Left cardiac atrium (tissue), 4 donors: Measurements from ENCODE around the gene KBTBD3. TPM values are rescaled to one million over a fixed set of nuclear protein-coding genes. Genes with fewer than 3 reads are reported as not detected.

Source experiments
- ATAC-seq, 2 donors: fragments of 200-7000 bp; cut with Tn5 transposase; one replicate each; pipeline ENCODE4 v1.9.1; 2020; ENCODE audit warnings: mild to moderate bottlenecking in 2 of 2, moderate library complexity in 2 of 2
- DNase-seq: peaks from one replicate; pipeline ENCODE4 v3.0.0-alpha.2; 2020
- intact Hi-C, 2 donors: fragments of 100-400 bp; cut with DNase I; formaldehyde crosslinking; loops; one replicate each; pipeline versions ENCODE4 v1.14.1 to v1.15.1; 2022 to 2023
- long read RNA-seq: library from polyadenylated mRNA; unstranded; transcript quantifications from one replicate; pipeline ENCODE4 v2.0.0, GENCODE V29; 2021
- total RNA-seq, 2 donors: library from RNA; stranded (reverse); fragmentation: NEBNext Ultra II Directional; extraction: Animal tissue kit (Norgen Biotek cat#: 25700); gene quantifications; one replicate each; pipeline ENCODE4 v1.2.1, GENCODE V29; 2021
- donor health status: DM: no; HTN: yes; CAD: no.
- donor health status: DM: no; HTN: yes; CAD: no; lungs with severe emphysema.
- donor health status: DM: yes; HTN: yes; CAD: no.
- donor health status: Dilated cardiomyopathy.

Gene KBTBD3
- 1 to 10 TPM; 8.3 to 8.5 TPM for total RNA-seq
- long read RNA-seq, partial matches to known transcripts = 0 of 9 reads
- long read RNA-seq, other reads (novel, unspliced or antisense) = 2 of 9 reads

GRCh38 chr11:106076919-106077608 lies at the start of gene KBTBD3:
Gene KBTBD3 (minus strand): TSS chr11:106077347. CDS start chr11:106059097, 18,250 bp downstream.
- ATAC-seq = peak; percentile 98
- peak; percentile 99 for DNase-seq
- intact Hi-C loops = loop anchor here (5.0 to 10.0 kb wide), 2 partner anchors 52 to 55 kb away; partner anchors contain the start of gene MSANTD4 (in 2 of the 2)

GRCh38 chr11:106121570-106122320 lies 44.6 kb upstream of the KBTBD3 start:
- no peak for ATAC-seq
- intact Hi-C loops = no loop called here
- no peak for DNase-seq

GRCh38 chr11:106105986-106106385 lies 28.8 kb upstream of the KBTBD3 start:
- no peak for DNase-seq
- no peak for ATAC-seq
- intact Hi-C loops = no loop called here

- no peak for ATAC-seq
- intact Hi-C loops = no loop called here
These were observed 24.7 kb upstream of the KBTBD3 start for GRCh38 chr11:106101819-106102218.

GRCh38 chr11:106101370-106101769 lies 24.2 kb upstream of the KBTBD3 start:
- DNase-seq (no peak), ATAC-seq (no peak)
- intact Hi-C loops = no loop called here

More at GRCh38 chr11:106101819-106102218, 24.7 kb upstream of the KBTBD3 start:
- DNase-seq = no peak

- ATAC-seq = no peak
- no peak for DNase-seq
- intact Hi-C loops = no loop called here
These were observed 21.9 kb upstream of the KBTBD3 start for GRCh38 chr11:106098893-106099553.

- intact Hi-C loops = no loop called here
- DNase-seq (no peak), ATAC-seq (no peak)
These were observed 15.3 kb upstream of the KBTBD3 start for GRCh38 chr11:106092446-106092845.

- ATAC-seq (peak in 1 of 2 donors; percentile 37), DNase-seq (no peak)
- intact Hi-C loops = no loop called here
These were observed 14.5 kb upstream of the KBTBD3 start for GRCh38 chr11:106091480-106092123.

GRCh38 chr11:106088896-106089295 lies 11.7 kb upstream of the KBTBD3 start:
- no peak for DNase-seq
- intact Hi-C loops = no loop called here
- ATAC-seq = peak in 1 of 2 donors; percentile 44

- intact Hi-C loops = no loop called here
- ATAC-seq (peak; percentile 57), DNase-seq (peak; percentile 25)
These were observed 10.8 kb upstream of the KBTBD3 start for GRCh38 chr11:106087815-106088435.

GRCh38 chr11:106086850-106087249 lies 9.7 kb upstream of the KBTBD3 start:
- intact Hi-C loops = no loop called here
- no peak for ATAC-seq

GRCh38 chr11:106086135-106086534 lies 9.0 kb upstream of the KBTBD3 start:
- DNase-seq (no peak), ATAC-seq (no peak)
- intact Hi-C loops = no loop called here

More at GRCh38 chr11:106086850-106087249, 9.7 kb upstream of the KBTBD3 start:
- DNase-seq = no peak

GRCh38 chr11:106082096-106082495 lies 4.9 kb upstream of the KBTBD3 start:
- intact Hi-C loops = no loop called here
- ATAC-seq (no peak), DNase-seq (no peak)

- ATAC-seq (peak; percentile 25 to 43), DNase-seq (no peak)
- intact Hi-C loops = loop anchor here (5.0 to 10.0 kb wide), 2 partner anchors 53 to 56 kb away; partner anchors contain the start of gene MSANTD4 (in 2 of the 2)
These were observed 685 bp upstream of the KBTBD3 start, which contains the start of gene AASDHPPT for GRCh38 chr11:106077609-106078455. Gene AASDHPPT (plus strand): TSS chr11:106077662. CDS start chr11:106077711, 49 bp downstream.

- DNase-seq = no peak
- no peak for ATAC-seq
- intact Hi-C loops = loop anchor here (5.0 to 10.0 kb wide), 2 partner anchors 52 to 54 kb away; partner anchors contain the start of gene MSANTD4 (in 2 of the 2)
These were observed 802 bp downstream of the KBTBD3 start for GRCh38 chr11:106076171-106076918.

GRCh38 chr11:106072804-106073203 lies 4.3 kb downstream of the KBTBD3 start:
- no peak for ATAC-seq
- intact Hi-C loops = loop anchor here in 1 of 2 donors (10.0 kb wide), 1 partner anchor 48 kb away; the partner anchor contains the start of gene MSANTD4
- DNase-seq = no peak

GRCh38 chr11:106070606-106071005 lies 6.5 kb downstream of the KBTBD3 start:
- no peak for ATAC-seq
- DNase-seq = no peak
- intact Hi-C loops = loop anchor here in 1 of 2 donors (10.0 kb wide), 1 partner anchor 46 kb away; the partner anchor contains the start of gene MSANTD4
